GM12878 (cell line): ENCODE data around the gene TAS1R2. TPM values are rescaled to one million over a fixed set of nuclear protein-coding genes. Genes with fewer than 3 reads are reported as not detected.

ENCODE experiments used
- ATAC-seq: fragments of 200-7000 bp; cut with Tn5 transposase; 3 replicates; pipeline ENCODE4 v1.9.1; 2020; ENCODE audit warnings: mild to moderate bottlenecking, moderate library complexity
- BruUV-seq: library from RNA; stranded (reverse); fragments of 400-500 nt; replicated peaks from 2 replicates; lab custom pipeline; 2021; lab: Mats Ljungman, UMichigan
- CTCF ChIA-PET: fragments of 300-600 bp; sonication (Branson Sonifier 250); formaldehyde crosslinking; extraction: SDS; loops from one replicate; lab custom pipeline; 2021; ENCODE audit warnings: inconsistent platforms; lab: Yijun Ruan, JAX
- POLR2A ChIA-PET: fragments of 350-600 bp; formaldehyde crosslinking; extraction: SDS; loops from one replicate; lab custom pipeline; 2021; ENCODE audit warnings: inconsistent platforms; lab: Charles Lee
- RAD21 ChIA-PET: fragments of 300-600 bp; sonication (Branson Sonifier 250); formaldehyde crosslinking; loops from one replicate; lab custom pipeline; 2023; ENCODE audit warnings: antibody characterized with exemption; ENCODE audit not compliant: unreplicated experiment; lab: Charles Lee
- SMC1A ChIA-PET: fragments of 300-600 bp; sonication (Branson Sonifier 250); formaldehyde crosslinking; loops from one replicate; lab custom pipeline; 2023; ENCODE audit not compliant: unreplicated experiment, uncharacterized antibody; lab: Charles Lee
- DNase-seq: peaks from one replicate; pipeline ENCODE4 v3.0.0-alpha.2; 2011; ENCODE audit warnings: low read depth, low spot score
- FAIRE-seq: peaks from 3 replicates; lab custom pipeline; 2011; peaks lifted over from hg19 to GRCh38; lab: Jason Lieb, UNC
- H2AFZ ChIP-seq: 2 replicates; pipeline ENCODE4 v1.6.0; 2011; ENCODE audit warnings: low read depth, low read length, control low read depth; ENCODE audit not compliant: control insufficient read depth
- H3K27ac ChIP-seq: 2 replicates; pipeline ENCODE4 v1.5.1; 2011; ENCODE audit warnings: control low read depth; ENCODE audit not compliant: control insufficient read depth, insufficient read depth
- H3K27me3 ChIP-seq, 2 experiments: replicated peaks in 1 of 2; 2 replicates each; pipeline versions ENCODE4 v1.6.0 to v1.6.1; 2011; ENCODE audit warnings: low read length in 1 of 2; ENCODE audit not compliant: control insufficient read depth in 2 of 2, insufficient read depth in 2 of 2
- H3K36me3 ChIP-seq, 2 experiments: 2 replicates each; pipeline ENCODE4 v1.5.1; 2011; ENCODE audit warnings: low read length in 1 of 2; ENCODE audit not compliant: control insufficient read depth in 2 of 2, insufficient read depth in 2 of 2
- H3K4me1 ChIP-seq: 2 replicates; pipeline ENCODE4 v1.6.1; 2011; ENCODE audit warnings: mild to moderate bottlenecking, low read length, moderate library complexity, mixed read lengths; ENCODE audit not compliant: control insufficient read depth, insufficient read depth
- H3K4me2 ChIP-seq: 2 replicates; pipeline ENCODE4 v1.6.0; 2011; ENCODE audit warnings: control low read depth; ENCODE audit not compliant: control insufficient read depth, insufficient read depth
- H3K4me3 ChIP-seq: fragments of 200-600 bp; sonication (generic); 2 replicates; pipeline ENCODE4 v1.5.1; 2016
- H3K79me2 ChIP-seq: 2 replicates; pipeline ENCODE4 v1.6.0; 2011; ENCODE audit warnings: low read length; ENCODE audit not compliant: control insufficient read depth, insufficient read depth
- H3K9ac ChIP-seq: 2 replicates; pipeline ENCODE4 v1.8.0; 2011; ENCODE audit warnings: low read length, control low read depth, mixed read lengths; ENCODE audit not compliant: control insufficient read depth, insufficient read depth
- H3K9me3 ChIP-seq: replicated peaks from 3 replicates; pipeline ENCODE4 v1.5.1; 2011; ENCODE audit warnings: mild to moderate bottlenecking, low read length; ENCODE audit not compliant: control insufficient read depth, insufficient read depth
- H4K20me1 ChIP-seq: 2 replicates; pipeline ENCODE4 v1.6.0; 2011; ENCODE audit not compliant: control insufficient read depth, insufficient read depth
- ATF3 ChIP-seq: IDR thresholded peaks from 2 replicates; pipeline ENCODE4 v1.6.1; 2011; ENCODE audit warnings: low read depth, mild to moderate bottlenecking, low read length, moderate library complexity, borderline replicate concordance; ENCODE audit errors: extremely low read depth
- BACH1 ChIP-seq: fragments of 450-650 bp; IDR thresholded peaks from 2 replicates; pipeline ENCODE4 v1.6.1; 2017; ENCODE audit warnings: mild to moderate bottlenecking, borderline replicate concordance
- FOXK2 ChIP-seq: fragments of 450-650 bp; IDR thresholded peaks from 2 replicates; pipeline ENCODE4 v1.6.1; 2017; ENCODE audit warnings: mild to moderate bottlenecking, moderate library complexity
- GATAD2B ChIP-seq: fragments of 450-650 bp; conservative IDR thresholded peaks from 2 replicates; pipeline ENCODE4 v1.6.1; 2017; ENCODE audit warnings: low read depth, mild to moderate bottlenecking, moderate library complexity
- NFXL1 ChIP-seq: fragments of 450-650 bp; IDR thresholded peaks from 2 replicates; pipeline ENCODE4 v1.6.1; 2017; ENCODE audit warnings: antibody characterized with exemption, mild to moderate bottlenecking, borderline replicate concordance
- PAX8 ChIP-seq: fragments of 450-650 bp; IDR thresholded peaks from 2 replicates; pipeline ENCODE4 v1.6.1; 2017; ENCODE audit warnings: mild to moderate bottlenecking, moderate library complexity
- PRDM15 ChIP-seq: fragments of 450-650 bp; formaldehyde crosslinking; IDR thresholded peaks from 2 replicates; pipeline ENCODE4 v1.4.0; 2020; ENCODE audit warnings: mild to moderate bottlenecking, moderate library complexity
- RELA ChIP-seq: fragments of 450-650 bp; IDR thresholded peaks from 2 replicates; pipeline ENCODE4 v1.8.0; 2014; ENCODE audit warnings: borderline replicate concordance; ENCODE audit not compliant: partially characterized antibody
- SMARCA5 ChIP-seq: fragments of 450-650 bp; IDR thresholded peaks from 2 replicates; pipeline ENCODE4 v1.6.1; 2017; ENCODE audit warnings: mild to moderate bottlenecking
- TAF1 ChIP-seq: IDR thresholded peaks from 2 replicates; pipeline ENCODE4 v1.6.1; 2011; ENCODE audit warnings: mild to moderate bottlenecking, low read depth, low read length, borderline replicate concordance
- ZNF592 ChIP-seq: fragments of 450-650 bp; IDR thresholded peaks from 2 replicates; pipeline ENCODE4 v1.6.1; 2017; ENCODE audit warnings: mild to moderate bottlenecking, moderate library complexity
- ZZZ3 ChIP-seq: IDR thresholded peaks from 2 replicates; pipeline ENCODE4 v1.6.1; 2011; ENCODE audit warnings: low read depth; ENCODE audit not compliant: control insufficient read depth, insufficient read length
- WGBS: methylation state at CpG from one replicate; pipeline ENCODE4 v1.1.6; 2016; ENCODE audit warnings: low lambda C conversion rate; ENCODE audit not compliant: insufficient replicate concordance, insufficient coverage; ENCODE audit errors: missing lambda C conversion rate; 5-methylcytosine and 5-hydroxymethylcytosine counted together
- in situ Hi-C: fragments of 300-500 bp; cut with MboI; formaldehyde crosslinking; loops from 9 replicates; pipeline ENCODE4 v1.14.3; 2018; ENCODE audit warnings: mixed read lengths
- intact Hi-C: fragments of 100-400 bp; cut with micrococcal nuclease; formaldehyde crosslinking; loops from one replicate; pipeline ENCODE4 v1.14.2; 2022; ENCODE audit not compliant: unreplicated experiment
- polyA plus RNA-seq, 11 experiments: library from polyadenylated mRNA; depleted of rRNA in 4 of 11; unstranded in 6 of 11; stranded (reverse) in 5 of 11; fragments of >200 nt; fragmentation: Nextera tagmentation in 4 of 11; fragmentation: Illumina TruSeq in 1 of 11; extraction: Ambion mirVana in 4 of 11; extraction: Trizol in 1 of 11; gene quantifications; 1 replicate in 1 of 11; 2 replicates in 10 of 11; pipeline versions ENCODE4 v1.2.1 to v1.2.3, GENCODE V29; 2011 to 2016; ENCODE audit warnings: inconsistent platforms in 2 of 11, missing spikeins in 2 of 11, low read depth in 1 of 11
- total RNA-seq, 4 experiments: library from RNA; depleted of rRNA in 3 of 4; stranded (reverse); fragments of >200 nt in 3 of 4; fragmentation: Illumina TruSeq in 1 of 4; extraction: Trizol in 1 of 4; gene quantifications; 2 replicates each; pipeline versions ENCODE4 v1.2.1 to v1.2.3, GENCODE V29; 2013 to 2021

Gene TAS1R2
- total and polyA plus RNA-seq, 10 of the 15 experiments (the other 5 are each of a cell fraction or from before 2014, with no cell fraction given): not detected

DNA sequence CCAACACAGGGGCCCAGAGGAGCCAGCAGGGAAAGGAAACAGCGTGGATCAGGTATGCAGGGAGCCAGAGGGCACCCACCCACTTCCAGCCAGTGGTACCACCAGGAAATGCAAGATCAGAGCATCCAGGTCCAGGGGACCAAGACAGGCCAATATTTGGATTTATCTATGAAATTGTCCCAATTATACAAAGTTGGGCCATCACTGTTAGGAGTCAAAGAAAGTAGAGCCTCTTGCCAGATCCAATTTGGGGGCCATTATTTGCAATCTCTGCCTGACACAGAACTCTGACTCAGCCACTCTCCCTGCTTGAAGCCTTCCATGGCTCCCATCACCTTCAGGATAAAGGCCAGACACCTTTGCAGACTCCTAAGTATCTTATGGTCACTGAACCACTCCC is 21.1 kb upstream of the TAS1R2 start:
- ChIA-PET SMC1A (no interaction called here), RAD21 (no interaction called here), CTCF (interaction anchor here (0.6 to 1.5 kb wide), 3 partner anchors 22 to 160 kb away, joined by 3 to 4 read pairs (median 3); partner anchors contain the start of gene ALDH4A1), POLR2A (no interaction called here)
- Histone ChIP-seq H3K4me1 (no peaks in the 10 kb centered on the region), H3K27ac (no peak overlapping the region), H3K9ac (no peak overlapping the region), H3K9me3 (no peaks in the 10 kb centered on the region), H3K4me2 (no peak overlapping the region), H3K79me2 (no peaks in the 10 kb centered on the region), H4K20me1 (no peaks in the 10 kb centered on the region), H2AFZ (no peak overlapping the region), H3K36me3 (peaks cover 0 to 2% of the 10 kb centered on the region in 2 experiments; a peak in 2 of 4 replicates), H3K27me3 (no peaks in the 10 kb centered on the region)
- in situ Hi-C loops: no loop called here
- DNase-seq: no peak
- intact Hi-C loops: no loop called here
- no peak for ATAC-seq
- FAIRE-seq: no peak
- 0% methylated on average over 1 of the region's 1 CpG for WGBS
- no TSS peak for BruUV-seq
- TF ChIP-seq BACH1 (no peak), ZZZ3 (no peak), SMARCA5 (no peak), GATAD2B (no peak), PRDM15 (no peak), RELA (no peak), ATF3 (no peak), PAX8 (no peak), TAF1 (no peak), FOXK2 (no peak), ZNF592 (no peak), NFXL1 (no peak)
- TF ChIP-seq, all 136 proteins: peak for 0
- H3K4me3 ChIP-seq: no peak overlapping the region
